GM21367 (cell line): Measurements from ENCODE around the gene AQP6.
"Not testable (repeated sequence)": the region's sequence is repeated elsewhere in the genome, so short reads cannot be mapped to it uniquely, and the experiment has no call there.

Experiments used
- ATAC-seq: cut with Tn5 transposase; IDR thresholded peaks from one replicate; pipeline ENCODE4 v1.9.1; 2021; ENCODE audit not compliant: unreplicated experiment

AQP6 gene

GRCh38 chr12:49969027-49969426 lies 3.7 kb upstream of the AQP6 start:
- ATAC-seq = no peak

GRCh38 chr12:49969651-49970429 lies 2.9 kb upstream of the AQP6 start:
- no peak for ATAC-seq

- no peak for ATAC-seq
These were observed 2.1 kb upstream of the AQP6 start for GRCh38 chr12:49970658-49971057.

- ATAC-seq = no peak
These were observed 1.6 kb upstream of the AQP6 start for GRCh38 chr12:49971141-49971540.

GRCh38 chr12:49972129-49972528 lies 618 bp upstream of the AQP6 start:
- no peak for ATAC-seq

- ATAC-seq = no peak
These were observed 649 bp downstream of the AQP6 start for GRCh38 chr12:49973361-49973830.

- ATAC-seq = no peak
These were observed 1.5 kb downstream of the AQP6 start for GRCh38 chr12:49974231-49974675.

GRCh38 chr12:49974677-49975317 lies 2.0 kb downstream of the AQP6 start:
- ATAC-seq = no peak

- no peak for ATAC-seq
These were observed 2.6 kb downstream of the AQP6 start for GRCh38 chr12:49975318-49975761.

GRCh38 chr12:49976557-49976956 lies 3.8 kb downstream of the AQP6 start:
- ATAC-seq = no peak

- no peak for ATAC-seq
These were observed 5.4 kb downstream of the AQP6 start for GRCh38 chr12:49978125-49978524.

- no peak for ATAC-seq
These were observed 6.4 kb downstream of the AQP6 start for GRCh38 chr12:49979016-49979586.

- no peak for ATAC-seq
These were observed 7.0 kb downstream of the AQP6 start for GRCh38 chr12:49979791-49980190.

GRCh38 chr12:49980501-49981349 lies 8.0 kb downstream of the AQP6 start:
- no peak for ATAC-seq

GRCh38 chr12:49982246-49983087 lies 9.7 kb downstream of the AQP6 start:
- ATAC-seq = no peak

- ATAC-seq = no peak
These were observed 11.1 kb downstream of the AQP6 start for GRCh38 chr12:49983892-49984291.

- no peak for ATAC-seq
These were observed 12.0 kb downstream of the AQP6 start for GRCh38 chr12:49984476-49985359.

- no peak for ATAC-seq
These were observed 13.2 kb downstream of the AQP6 start for GRCh38 chr12:49985981-49986380.

GRCh38 chr12:49986476-49986875 lies 13.7 kb downstream of the AQP6 start:
- not testable (repeated sequence) for ATAC-seq
